K562 (cell line): ENCODE results near the gene ITPR2. TPM values are rescaled to one million over a fixed set of nuclear protein-coding genes. Genes with fewer than 3 reads are reported as not detected.

Source experiments
- E4F1 ChIP-seq: fragments of 250-450 bp; sonication (Bioruptor Pico); IDR thresholded peaks from 2 replicates; pipeline ENCODE4 v1.5.0; 2021; ENCODE audit warnings: mild to moderate bottlenecking, borderline replicate concordance
- ELF4 ChIP-seq: fragments of 450-650 bp; formaldehyde crosslinking; IDR thresholded peaks from 2 replicates; pipeline ENCODE4 v1.4.0; 2022; ENCODE audit warnings: missing genetic modification characterization
- GABPA ChIP-seq: fragments of 200-800 bp; sonication (Bioruptor generic); conservative IDR thresholded peaks from 2 replicates; pipeline ENCODE4 v1.6.1; 2016; ENCODE audit warnings: low read depth, missing genetic modification characterization, missing compliant biosample characterization
- KAT8 ChIP-seq: fragments of 450-650 bp; IDR thresholded peaks from 2 replicates; pipeline ENCODE4 v1.6.1; 2016; ENCODE audit warnings: low read depth, mild to moderate bottlenecking
- TRIM24 ChIP-seq, 2 experiments: fragments of 450-650 bp; IDR thresholded peaks; 2 replicates each; pipeline ENCODE4 v1.6.1; 2016
- ZBTB40 ChIP-seq, 2 experiments: fragments of 450-650 bp in 1 of 2; sonication (generic) in 1 of 2; formaldehyde crosslinking in 1 of 2; IDR thresholded peaks; 2 replicates each; pipeline versions ENCODE4 v1.7.1 to v1.9.0; 2016 to 2022; ENCODE audit warnings: inconsistent platforms in 1 of 2, mild to moderate bottlenecking in 1 of 2, missing genetic modification reagents in 1 of 2
- ZEB2 ChIP-seq: fragments of 450-650 bp; IDR thresholded peaks from 2 replicates; pipeline ENCODE4 v1.6.1; 2016
- ZMIZ1 ChIP-seq, 2 experiments: fragments of 150-350 bp in 1 of 2; IDR thresholded peaks; 2 replicates each; pipeline ENCODE4 v1.6.1; 2012 to 2016; ENCODE audit warnings: low read depth in 2 of 2, low read length in 2 of 2, mild to moderate bottlenecking in 1 of 2, moderate library complexity in 1 of 2
- ZNF282 ChIP-seq: sonication (generic); formaldehyde crosslinking; IDR thresholded peaks from 2 replicates; pipeline ENCODE4 v1.8.1; 2023; ENCODE audit warnings: missing genetic modification reagents
- ZNF436 ChIP-seq: fragments of 250-450, 450-650 bp; sonication (Bioruptor Pico); formaldehyde crosslinking; IDR thresholded peaks from 2 replicates; pipeline ENCODE4 v1.7.0; 2020; ENCODE audit warnings: mild to moderate bottlenecking
- ZNF511 ChIP-seq: sonication (generic); formaldehyde crosslinking; IDR thresholded peaks from 2 replicates; pipeline ENCODE4 v1.8.0; 2022; ENCODE audit warnings: mild to moderate bottlenecking, missing genetic modification reagents
- ZNF780A ChIP-seq: fragments of 250-450 bp; sonication (Bioruptor Pico); IDR thresholded peaks from 2 replicates; pipeline ENCODE4 v1.5.0; 2021; ENCODE audit warnings: mild to moderate bottlenecking
- polyA plus RNA-seq, 8 experiments: library from polyadenylated mRNA; depleted of rRNA in 4 of 8; stranded (reverse) in 5 of 8; unstranded in 3 of 8; fragments of >200 nt; fragmentation: Nextera tagmentation in 2 of 8; fragmentation: Illumina TruSeq in 1 of 8; extraction: Ambion mirVana in 2 of 8; extraction: Trizol in 1 of 8; gene quantifications; 2 replicates each; pipeline versions ENCODE4 v1.2.1 to v1.2.3, GENCODE V29; 2011 to 2014; ENCODE audit warnings: inconsistent platforms in 1 of 8, missing spikeins in 1 of 8
- total RNA-seq, 7 experiments: library from RNA; depleted of rRNA in 6 of 7; stranded (reverse); fragments of >200 nt in 6 of 7; fragmentation: Illumina TruSeq in 2 of 7; extraction: Trizol in 2 of 7; gene quantifications; 2 replicates each; pipeline versions ENCODE4 v1.2.1 to v1.2.3, GENCODE V29; 2011 to 2021; ENCODE audit warnings: low replicate concordance in 1 of 7

ITPR2 gene
- total and polyA plus RNA-seq, 9 of the 15 experiments (the other 6 are each of a cell fraction or from before 2014, with no cell fraction given) = 0.21 to 3.3 (median 0.95) TPM

GRCh38 chr12:26696613-26697092, 136.3 kb downstream of the ITPR2 start (continued):
- TF ChIP-seq KAT8 (no peak), GABPA (tag) (0 out of 2 replicates have a peak, but pooled peaks have one; percentile 20), ZNF282 (CRISPR knock-in tag) (no peak), E4F1 (CRISPR knock-in tag) (no peak), ZMIZ1 (IDR thresholded peaks at IDR 0.05; ENCODE audit: low read depth in 2 of 2, low read length in 2 of 2) (no peak), ZNF780A (no peak), TRIM24 (IDR thresholded peaks at IDR 0.05) (0 out of 4 replicates have a peak, but pooled peaks of 1 of the 2 experiments have one; percentile 28), ZNF511 (CRISPR knock-in tag) (no peak), ZEB2 (peak; percentile 69; the same call in 1 of the 2 replicates), ZNF436 (no peak), ZBTB40 (IDR thresholded peaks at IDR 0.05) (no peak), ZBTB40 (CRISPR knock-in tag; IDR thresholded peaks at IDR 0.05) (no peak), ELF4 (CRISPR knock-in tag) (no peak)
